ENCODE results near the gene PAXIP1. TPM values are rescaled to one million over a fixed set of nuclear protein-coding genes. Genes with fewer than 3 reads are reported as not detected.

The PAXIP1 gene
- total RNA-seq, 1 donor from 2014 or later = 9.4 TPM

- Histone ChIP-seq H3K4me3 (ENCODE audit: low read depth, low read length) (no peak overlapping the region), H3K36me3 (ENCODE audit: control insufficient read depth, insufficient read depth, low read length) (no peaks in the 10 kb centered on the region), H3K27me3 (ENCODE audit: control insufficient read depth, insufficient read depth, low read length) (peaks cover 8% of the 10 kb centered on the region)
- TF ChIP-seq CTCF (IDR thresholded peaks at IDR 0.05; ENCODE audit: insufficient read depth, low read length, poor library complexity, severe bottlenecking) = no peak
- no peak for DNase-seq (ENCODE audit: low read depth)
Measured at GRCh38 chr7:154909241-154910105, 93.5 kb downstream of the PAXIP1 start.

- Histone ChIP-seq H3K36me3 (ENCODE audit: control insufficient read depth, insufficient read depth, low read length) (no peaks in the 10 kb centered on the region), H3K4me3 (ENCODE audit: low read depth, low read length) (no peak overlapping the region), H3K27me3 (ENCODE audit: control insufficient read depth, insufficient read depth, low read length) (no peaks in the 10 kb centered on the region)
- no peak for DNase-seq (ENCODE audit: low read depth)
- TF ChIP-seq CTCF (IDR thresholded peaks at IDR 0.05; ENCODE audit: insufficient read depth, low read length, poor library complexity, severe bottlenecking) = no peak
Measured at GRCh38 chr7:154907651-154908620, 95.0 kb downstream of the PAXIP1 start.

- no peak overlapping the region for H3K4me3 ChIP-seq (ENCODE audit: low read depth, low read length)
- no peak for TF ChIP-seq CTCF (IDR thresholded peaks at IDR 0.05; ENCODE audit: insufficient read depth, low read length, poor library complexity, severe bottlenecking)
- H3K27me3 ChIP-seq (ENCODE audit: control insufficient read depth, insufficient read depth, low read length) = no peaks in the 10 kb centered on the region
- no peak for DNase-seq (ENCODE audit: low read depth)
- no peaks in the 10 kb centered on the region for H3K36me3 ChIP-seq (ENCODE audit: control insufficient read depth, insufficient read depth, low read length)
Measured at GRCh38 chr7:154906736-154907355, 96.1 kb downstream of the PAXIP1 start.

- H3K36me3 ChIP-seq (ENCODE audit: control insufficient read depth, insufficient read depth, low read length) = no peaks in the 10 kb centered on the region
- no peak for DNase-seq (ENCODE audit: low read depth)
- H3K27me3 ChIP-seq (ENCODE audit: control insufficient read depth, insufficient read depth, low read length) = no peaks in the 10 kb centered on the region
- TF ChIP-seq CTCF (IDR thresholded peaks at IDR 0.05; ENCODE audit: insufficient read depth, low read length, poor library complexity, severe bottlenecking) = no peak
- H3K4me3 ChIP-seq (ENCODE audit: low read depth, low read length) = no peak overlapping the region
Measured at GRCh38 chr7:154906201-154906600, 96.7 kb downstream of the PAXIP1 start.

- no peak for TF ChIP-seq CTCF (IDR thresholded peaks at IDR 0.05; ENCODE audit: insufficient read depth, low read length, poor library complexity, severe bottlenecking)
- no peaks in the 10 kb centered on the region for H3K27me3 ChIP-seq (ENCODE audit: control insufficient read depth, insufficient read depth, low read length)
- H3K4me3 ChIP-seq (ENCODE audit: low read depth, low read length) = no peak overlapping the region
- no peaks in the 10 kb centered on the region for H3K36me3 ChIP-seq (ENCODE audit: control insufficient read depth, insufficient read depth, low read length)
- no peak for DNase-seq (ENCODE audit: low read depth)
Measured at GRCh38 chr7:154905615-154906014, 97.3 kb downstream of the PAXIP1 start.
